Tongue (tissue), 2 donors: ENCODE data around the gene CASK. TPM values are rescaled to one million over a fixed set of nuclear protein-coding genes. Genes with fewer than 3 reads are reported as not detected.
"Not testable (repeated sequence)": the region's sequence is repeated elsewhere in the genome, so short reads cannot be mapped to it uniquely, and the experiment has no call there.

Experiments used
- DNase-seq: peaks from one replicate; pipeline ENCODE4 v3.0.0-alpha.2; 2015
- total RNA-seq: library from RNA; depleted of rRNA; stranded (reverse); fragments of >200 nt; gene quantifications from one replicate; pipeline ENCODE4 v1.2.3, GENCODE V29; 2014

CASK gene
- total RNA-seq, 1 donor from 2014 or later, result 92.8 TPM

DNA sequence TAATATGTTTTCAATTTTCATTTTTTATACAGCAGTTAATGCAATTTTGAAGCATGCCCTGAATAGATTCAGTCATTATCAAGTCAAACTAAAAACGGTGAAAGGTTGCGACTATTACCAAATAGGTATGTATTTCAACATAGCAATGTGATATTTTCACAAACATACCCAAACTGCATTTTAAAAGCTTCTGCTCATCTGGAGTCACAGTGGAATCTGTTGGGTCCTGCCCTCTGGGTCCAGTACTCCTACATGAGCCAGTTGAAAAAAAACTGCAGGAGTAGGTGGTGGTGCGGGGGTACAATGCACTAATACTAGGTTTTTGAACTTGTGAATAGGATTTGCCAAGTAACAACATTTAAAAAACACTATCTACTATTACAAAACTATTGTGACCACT is 233.6 kb downstream of the CASK start:
- DNase-seq, result no peak

DNA sequence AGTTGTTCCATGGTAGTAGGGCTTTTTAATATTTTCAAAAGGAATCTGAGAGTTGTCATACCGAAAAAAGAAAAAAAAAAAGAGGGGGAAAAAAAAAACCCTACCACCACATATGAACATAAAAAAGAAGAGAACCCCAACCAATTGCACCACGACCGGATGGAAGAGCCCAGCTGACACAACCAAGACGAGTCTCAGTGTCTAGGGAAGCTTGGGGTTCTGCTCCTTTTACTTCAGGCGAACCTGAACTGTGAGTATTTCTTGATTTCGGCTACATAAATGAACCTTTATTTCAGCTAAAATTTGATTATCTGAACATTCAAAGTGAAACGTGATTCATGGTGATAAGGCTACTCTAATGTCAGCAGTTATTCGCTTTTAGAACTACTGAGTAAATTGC is 234.5 kb downstream of the CASK start, which contains the start of gene GPR34:
TSS of gene GPR34 (plus strand) at position 139 of the 400 bp plus-strand sequence. CDS start 6,661 bp downstream, outside the sequence.
- DNase-seq, result no peak

DNA sequence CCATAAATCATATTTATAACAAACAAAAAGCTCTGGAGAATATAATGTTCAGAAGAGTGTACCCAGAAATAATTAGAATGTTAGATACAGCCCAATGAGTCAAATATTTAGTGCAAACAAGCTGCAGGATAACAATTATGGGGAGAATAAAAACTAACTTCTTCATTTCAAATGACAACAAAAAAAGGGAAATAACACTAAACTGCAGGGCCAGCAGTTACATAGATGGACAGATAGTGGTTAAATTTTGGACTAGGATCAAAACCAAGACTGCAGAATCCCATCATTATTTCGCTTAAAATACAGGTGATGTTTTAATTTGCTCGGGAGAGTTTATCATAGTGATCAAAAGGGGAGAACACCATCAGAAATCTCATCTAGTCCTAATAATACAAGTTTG is 235.2 kb downstream of the CASK start:
- no peak for DNase-seq

DNA sequence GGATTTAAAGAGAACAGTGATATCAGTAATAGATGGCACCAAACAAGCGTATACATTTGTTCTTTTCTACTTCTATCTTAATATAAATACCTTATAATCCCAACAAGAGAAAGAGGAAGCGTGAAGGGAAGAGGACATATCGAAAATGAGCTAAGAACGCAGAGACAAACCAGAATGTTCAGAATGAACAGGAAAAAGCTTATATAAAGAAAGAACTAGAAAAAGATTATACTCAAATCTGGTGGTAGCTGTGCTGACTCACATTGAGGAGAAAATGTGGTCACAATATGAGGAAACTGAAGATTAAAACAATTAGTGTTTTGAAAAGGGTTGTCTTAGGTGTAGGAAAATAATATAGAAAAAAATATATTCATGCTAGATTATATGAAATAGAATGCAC is 236.6 kb downstream of the CASK start:
- no peak for DNase-seq

DNA sequence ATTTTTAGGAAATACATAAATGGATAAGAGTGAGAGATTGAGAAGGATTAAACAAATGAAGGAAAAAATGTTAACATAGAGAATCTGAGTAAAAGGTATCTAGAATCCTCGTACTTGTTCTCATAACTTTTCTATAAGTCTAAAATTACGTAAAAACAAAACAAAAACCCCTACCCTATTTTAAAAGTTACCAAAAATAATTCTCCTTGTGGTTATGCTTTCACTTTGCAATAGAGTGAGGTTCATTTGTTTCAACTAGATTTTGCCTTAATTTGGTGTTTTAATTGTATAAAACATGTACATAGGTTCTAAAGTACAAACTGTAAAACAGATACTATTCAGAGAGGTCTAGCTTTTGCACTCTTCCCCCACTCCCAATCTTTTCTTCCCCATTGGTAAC is 238.4 kb downstream of the CASK start:
- DNase-seq, result no peak

DNA sequence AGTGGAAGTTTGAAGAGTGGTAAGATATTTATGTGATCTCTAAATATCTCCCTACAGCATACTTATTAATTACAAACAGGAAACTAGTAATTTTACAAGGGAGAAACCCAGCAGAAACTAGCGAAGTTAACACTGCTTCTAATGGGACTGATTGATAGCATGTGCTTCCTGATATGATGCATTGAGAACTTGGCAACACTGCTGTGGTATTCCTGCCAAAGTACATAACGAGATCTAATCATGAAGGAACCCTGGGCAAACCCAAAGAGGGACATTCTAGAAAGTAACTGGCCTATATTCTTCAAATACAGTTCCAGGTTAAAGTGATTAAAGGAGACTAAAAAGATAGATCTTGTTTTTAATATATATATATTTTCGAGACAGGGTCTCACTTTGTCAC is 239.2 kb downstream of the CASK start:
- no peak for DNase-seq

DNA sequence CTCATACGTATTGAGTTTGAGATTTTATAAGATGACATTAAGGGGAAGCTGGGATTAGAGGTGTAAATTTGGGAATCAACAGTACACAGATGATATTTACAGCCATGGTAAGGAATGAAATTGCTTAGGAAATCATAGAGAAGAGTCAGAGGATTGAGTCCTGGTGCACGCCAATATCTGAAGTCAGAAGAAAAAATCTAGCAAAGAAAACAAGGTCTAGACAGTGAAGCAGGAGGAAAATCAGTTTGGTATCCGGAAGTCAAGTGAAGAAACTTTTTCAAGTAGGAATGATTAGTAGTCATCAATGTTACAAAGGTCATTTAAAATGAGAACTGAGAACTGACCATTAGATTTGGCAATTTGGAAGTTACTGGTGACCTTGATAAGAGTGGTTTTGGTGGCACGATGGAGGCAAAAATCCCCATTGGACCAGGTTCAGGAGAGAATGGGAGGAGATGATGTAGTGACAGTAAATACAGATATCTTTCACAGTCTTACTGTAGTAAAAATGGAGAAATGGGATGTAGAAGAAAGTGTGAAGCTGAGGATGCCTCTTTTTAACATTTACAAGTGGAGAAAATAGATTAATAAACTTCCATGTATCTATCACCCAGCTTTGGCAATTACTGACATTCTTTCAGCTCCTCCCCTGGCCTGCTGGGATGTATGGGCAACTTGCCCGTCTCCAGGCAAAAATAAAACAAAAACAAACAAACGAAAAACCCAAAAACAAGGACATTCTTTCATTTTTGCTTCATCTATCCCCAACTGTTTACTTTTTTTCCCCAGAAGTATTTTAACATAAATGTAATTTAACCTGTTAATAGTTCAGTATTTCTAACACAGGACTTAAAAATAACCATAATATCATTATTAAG is 245.9 kb downstream of the CASK start:
- no peak for DNase-seq

DNA sequence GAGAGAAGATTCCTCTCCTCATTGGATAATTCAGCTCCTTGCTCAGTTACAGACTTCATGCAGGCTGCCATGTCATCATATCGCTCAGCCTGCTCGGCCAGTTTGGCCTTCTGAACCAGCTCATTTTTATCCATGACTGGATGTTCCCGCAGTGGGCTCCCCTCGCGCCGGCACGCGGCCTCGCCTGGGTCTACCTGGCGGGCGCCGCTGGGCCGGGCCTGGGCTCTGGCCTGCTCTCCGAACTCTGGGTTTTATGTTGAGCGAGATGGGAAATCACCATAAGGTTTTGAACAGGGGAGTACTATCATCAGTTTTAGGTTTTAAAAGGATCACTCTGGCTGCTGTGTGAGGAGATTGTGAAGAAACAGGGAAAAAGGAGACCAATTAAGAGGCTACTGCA is 247.0 kb downstream of the CASK start:
- not testable (repeated sequence) for DNase-seq

DNA sequence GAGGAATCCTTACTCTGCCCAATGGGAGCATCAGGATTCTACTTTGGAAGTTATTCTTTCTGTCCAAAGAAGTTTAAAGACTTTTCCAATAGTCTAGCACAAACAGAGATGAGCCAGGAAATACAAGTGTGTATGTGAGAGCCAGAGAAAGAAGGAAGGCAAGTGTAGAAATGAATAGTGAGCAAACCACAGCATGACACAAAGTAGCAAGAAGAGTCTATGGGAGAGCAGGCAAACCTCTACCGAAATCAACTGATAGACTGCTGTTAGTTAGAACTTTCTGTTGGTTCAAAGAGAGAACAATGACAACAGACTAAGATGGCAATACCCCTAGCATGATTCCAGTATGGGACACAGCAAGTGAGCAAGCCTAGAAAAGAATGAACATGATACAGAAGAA is 250.7 kb downstream of the CASK start:
- DNase-seq, result no peak

DNA sequence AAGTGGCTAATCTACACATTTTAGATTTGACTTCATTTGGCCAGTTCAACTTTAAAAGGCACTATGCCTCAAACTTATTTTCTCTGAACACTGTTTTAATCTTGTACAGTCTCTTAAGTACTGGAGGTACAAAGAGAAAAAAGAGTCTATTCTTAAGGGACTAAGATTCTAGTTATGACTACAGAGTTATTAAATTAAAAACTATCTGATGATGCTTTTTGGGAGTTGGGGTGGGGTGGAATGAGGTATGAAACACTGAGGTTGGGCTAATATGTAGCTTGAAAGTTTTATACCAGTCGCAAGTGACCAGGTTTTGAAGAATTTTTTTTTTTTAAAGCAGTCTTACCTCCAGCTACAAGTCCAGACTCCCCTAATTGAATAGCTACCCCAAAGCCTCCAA is 252.3 kb downstream of the CASK start:
- no peak for DNase-seq

DNA sequence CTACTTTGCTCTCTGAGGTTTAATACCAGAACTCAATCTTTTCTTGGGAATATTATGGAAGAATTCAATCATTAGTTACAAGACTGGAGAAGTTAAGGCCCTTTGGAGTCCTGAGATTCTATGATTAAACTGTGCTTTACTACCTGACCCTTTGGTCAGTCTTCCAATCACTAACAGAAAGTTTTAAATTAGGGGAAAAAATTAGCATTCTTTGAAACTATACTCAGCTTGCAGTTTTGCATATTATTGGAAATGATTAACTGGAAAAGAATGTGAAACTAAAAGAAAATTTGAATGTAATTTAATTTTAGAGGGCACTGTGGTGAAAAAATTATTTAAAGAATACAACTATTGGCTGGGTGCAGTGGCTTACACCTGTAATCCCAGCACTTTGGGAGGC is 253.2 kb downstream of the CASK start:
- DNase-seq, result no peak

DNA sequence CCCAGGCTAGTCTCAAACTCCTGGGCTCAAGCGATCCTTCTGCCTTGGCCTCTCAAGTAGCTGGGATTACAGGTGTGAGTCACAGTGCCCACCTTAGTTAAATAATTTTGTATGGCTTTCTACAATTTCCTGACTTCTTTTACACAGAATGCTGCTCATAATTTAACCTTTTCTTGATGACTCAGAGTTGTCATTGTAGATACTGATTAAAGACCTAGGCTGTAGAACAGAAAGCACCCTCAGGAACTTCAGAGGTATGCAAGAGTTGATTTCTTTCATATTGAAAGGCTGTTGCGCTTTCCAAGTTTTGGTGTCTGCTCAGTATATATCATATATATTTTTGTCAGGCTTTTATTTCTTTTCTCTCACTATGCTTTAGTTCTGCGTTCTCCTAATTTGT is 255.7 kb downstream of the CASK start:
- DNase-seq, result no peak

DNA sequence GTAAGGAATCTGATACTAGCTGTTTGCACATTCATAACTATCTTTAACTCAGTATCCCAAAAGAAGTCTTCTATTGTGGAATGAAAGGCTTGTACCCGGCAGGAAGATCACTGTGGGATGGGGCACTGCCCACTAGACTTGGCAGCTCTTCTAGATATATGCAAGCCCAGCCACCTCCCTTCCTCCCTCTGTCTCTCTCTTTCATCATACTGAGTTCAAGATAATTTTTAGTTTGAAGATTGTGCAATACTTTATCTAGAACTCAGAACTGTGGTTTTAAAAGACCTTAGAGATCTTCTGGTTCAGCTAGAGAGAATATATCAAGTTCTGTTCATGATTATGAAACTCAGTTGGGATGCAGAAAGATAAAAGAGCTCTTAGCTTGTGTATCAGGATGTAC is 257.1 kb downstream of the CASK start:
- no peak for DNase-seq

DNA sequence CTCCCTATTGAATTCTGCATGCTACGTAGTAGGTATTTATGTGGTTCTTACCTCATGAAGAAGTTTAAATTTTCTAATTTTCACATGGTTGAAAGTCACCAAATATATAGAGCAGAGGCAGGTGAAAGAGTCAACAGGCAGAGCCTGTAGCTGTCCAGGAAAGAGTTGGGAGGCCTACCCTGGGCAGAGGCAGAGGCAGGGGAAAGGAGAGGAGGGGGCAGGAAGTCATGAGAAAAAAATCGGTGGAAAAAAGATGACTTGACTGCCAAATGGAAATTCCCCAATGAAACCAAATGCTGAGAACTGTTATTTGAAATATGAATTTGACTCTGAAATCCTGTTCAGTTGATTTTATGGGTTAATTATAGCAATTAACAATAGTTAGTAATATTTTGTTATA is 257.7 kb downstream of the CASK start:
- DNase-seq, result peak; percentile 5

DNA sequence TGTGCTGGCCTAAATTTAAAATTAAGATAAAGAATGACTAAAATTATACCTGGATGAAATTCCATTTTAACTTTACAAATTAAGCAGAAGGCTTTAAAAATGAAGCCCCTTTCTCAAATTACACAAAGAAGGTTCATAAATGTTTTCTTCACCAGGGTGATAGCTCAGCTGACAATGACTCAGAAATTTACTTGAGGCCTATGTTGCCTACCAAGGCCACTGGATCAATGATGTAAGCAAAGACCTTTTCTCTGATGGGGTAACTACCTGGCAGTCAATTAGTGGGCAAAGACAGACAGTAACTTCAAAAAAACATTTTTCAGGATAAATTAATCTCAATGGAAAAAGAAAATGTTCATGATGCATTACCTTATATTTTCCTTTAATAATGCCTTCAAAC is 258.4 kb downstream of the CASK start:
- DNase-seq, result no peak

DNA sequence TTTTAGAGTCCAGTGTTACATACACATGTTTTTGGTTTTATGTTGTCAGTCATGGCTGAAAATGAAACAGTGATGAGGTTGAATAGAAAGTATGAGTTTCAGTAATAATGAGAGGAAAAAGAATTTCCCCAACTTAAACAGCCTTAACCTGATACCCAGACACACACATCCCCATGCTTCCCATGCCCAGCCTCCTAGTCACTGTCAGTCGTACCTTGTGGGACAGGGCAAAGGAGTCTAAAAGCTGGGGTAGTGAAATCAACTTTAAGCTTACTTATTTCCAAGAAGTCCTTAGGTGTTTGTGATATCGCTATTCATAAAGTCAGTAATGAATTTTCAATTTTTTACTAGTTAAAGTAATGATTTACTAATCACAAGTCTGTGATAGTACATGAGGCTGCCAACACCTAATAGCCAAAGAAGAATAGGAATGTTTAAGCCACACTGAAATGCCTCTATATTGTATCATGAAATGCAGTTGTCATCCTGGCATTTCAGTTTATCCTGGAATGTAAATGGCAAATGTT is 258.9 kb downstream of the CASK start:
- DNase-seq, result no peak

DNA sequence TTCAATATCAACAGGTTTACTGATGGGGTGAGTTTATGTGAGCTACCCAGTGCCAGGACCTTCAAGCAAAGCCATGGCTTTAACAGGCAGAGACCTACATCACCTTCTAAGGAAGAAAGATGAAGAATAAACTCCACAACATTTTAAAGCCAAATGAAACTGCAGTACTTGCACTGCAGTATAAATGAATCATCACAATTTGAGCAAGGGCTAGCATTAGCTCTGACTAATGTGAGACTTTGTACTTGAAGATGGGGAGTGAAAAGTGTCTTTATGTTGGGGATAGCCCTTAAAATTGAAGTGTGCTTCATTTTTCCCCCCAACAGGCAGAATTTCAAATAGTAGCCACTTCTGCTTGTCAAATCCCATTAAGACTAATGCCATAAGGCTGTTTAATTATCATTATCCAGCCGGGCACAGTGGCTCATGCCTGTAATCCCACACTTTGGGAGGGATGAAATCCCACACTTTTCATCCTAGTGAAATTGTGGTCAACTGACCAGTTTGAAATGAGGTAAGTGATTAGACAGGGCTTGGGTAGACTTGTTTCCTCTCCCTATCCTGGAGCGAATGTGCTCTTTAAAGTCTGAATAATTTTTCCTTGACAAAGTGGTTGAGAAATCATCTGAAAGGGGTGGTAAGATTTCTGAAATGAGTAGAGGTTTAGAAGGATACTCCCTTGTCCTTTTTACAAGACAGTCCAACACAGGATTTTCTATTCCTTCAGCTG is 261.8 kb downstream of the CASK start:
- DNase-seq, result no peak

DNA sequence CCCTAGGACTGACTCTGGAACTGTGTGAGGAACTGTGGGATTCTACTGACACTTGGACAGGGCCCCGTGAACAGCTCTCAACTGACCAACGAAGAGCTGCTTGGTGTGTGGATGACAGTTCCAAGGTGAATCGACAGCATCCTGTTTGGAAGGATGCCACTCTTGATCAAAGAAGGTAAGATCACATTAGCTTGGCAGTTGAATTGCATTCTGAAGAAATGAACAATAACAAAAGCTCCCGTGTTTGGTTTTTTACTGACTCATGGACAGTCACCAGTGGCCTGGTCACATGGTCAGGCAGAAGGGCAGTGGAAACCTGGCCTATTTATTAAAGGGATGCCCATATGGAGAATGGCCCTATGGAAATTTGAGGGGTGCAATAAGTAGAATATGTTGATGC is 267.7 kb downstream of the CASK start:
- DNase-seq, result no peak

DNA sequence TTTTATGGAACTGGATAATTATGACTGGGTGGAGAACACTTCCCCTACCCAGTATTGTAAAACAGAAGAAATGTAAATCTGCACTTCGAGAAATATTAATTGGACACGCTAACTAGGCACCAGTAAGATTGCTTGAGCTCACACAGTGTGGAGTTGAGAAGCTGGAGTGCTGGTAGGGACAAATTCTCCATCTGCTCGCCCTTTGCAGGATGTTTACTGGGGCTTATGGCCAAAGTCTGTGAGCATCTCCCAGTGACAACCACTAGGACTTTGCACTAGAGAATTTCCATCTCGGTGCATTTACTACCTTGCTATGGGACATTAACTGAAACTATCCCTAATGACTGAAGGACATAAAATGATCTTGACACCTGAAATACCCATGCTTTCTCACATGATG is 268.3 kb downstream of the CASK start:
- no peak for DNase-seq

DNA sequence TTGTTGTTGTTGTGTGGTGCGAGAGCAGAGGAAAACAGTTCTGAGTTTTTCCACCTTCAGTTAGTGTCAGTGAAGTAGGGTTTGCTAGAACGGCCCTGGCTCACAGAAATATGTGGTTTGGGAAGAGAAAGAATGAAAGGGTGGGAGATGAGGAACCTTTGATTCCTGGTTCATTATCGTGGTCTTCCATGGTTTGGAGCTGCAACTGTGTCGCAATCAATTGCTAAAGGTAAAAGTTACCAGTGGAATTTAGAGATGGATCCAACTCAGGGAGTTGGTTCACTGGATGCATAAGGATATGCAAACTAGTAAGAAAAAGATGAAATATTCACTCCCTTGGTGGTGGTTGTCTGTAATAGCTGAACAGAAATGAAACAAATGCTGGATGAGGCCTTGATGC is 270.2 kb downstream of the CASK start:
- no peak for DNase-seq

DNA sequence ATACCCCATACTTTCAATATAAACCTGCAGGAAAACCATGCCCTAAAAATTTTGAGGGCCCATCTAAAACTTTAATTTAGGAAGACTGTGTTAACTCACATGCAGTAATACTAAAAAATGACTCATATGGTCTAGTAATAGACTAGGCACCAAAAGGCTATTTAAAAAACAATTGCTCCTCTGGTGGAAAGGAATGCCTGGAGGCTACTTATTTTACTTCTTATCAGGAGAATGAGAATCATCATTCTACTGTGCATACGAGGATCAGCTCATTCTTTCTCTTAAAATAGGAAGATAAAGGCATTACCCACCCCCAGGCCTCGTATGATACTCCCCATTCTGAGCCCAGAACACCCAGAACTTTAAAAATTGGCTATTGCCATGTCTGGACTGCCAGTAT is 277.2 kb downstream of the CASK start:
- DNase-seq, result not testable (repeated sequence)

DNA sequence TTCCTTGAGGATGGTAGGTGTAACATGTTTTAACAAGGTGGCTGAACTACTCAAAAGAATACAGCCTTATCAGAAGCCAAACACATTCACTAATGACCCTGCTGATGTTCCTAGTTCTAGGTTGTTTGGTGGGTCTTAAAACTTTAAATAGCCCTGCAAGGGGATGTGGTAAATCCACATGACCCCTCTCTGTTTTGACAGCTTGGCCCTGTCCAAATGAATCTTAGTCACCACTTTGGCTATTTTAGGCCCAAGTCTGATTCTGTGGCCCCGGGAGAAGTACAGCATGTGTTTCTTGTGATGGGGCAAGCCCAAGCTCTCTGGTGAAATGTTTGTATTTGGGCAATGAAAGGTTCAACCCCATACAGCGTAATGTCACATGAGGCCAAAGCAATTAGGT is 289.1 kb downstream of the CASK start:
- no peak for DNase-seq

DNA sequence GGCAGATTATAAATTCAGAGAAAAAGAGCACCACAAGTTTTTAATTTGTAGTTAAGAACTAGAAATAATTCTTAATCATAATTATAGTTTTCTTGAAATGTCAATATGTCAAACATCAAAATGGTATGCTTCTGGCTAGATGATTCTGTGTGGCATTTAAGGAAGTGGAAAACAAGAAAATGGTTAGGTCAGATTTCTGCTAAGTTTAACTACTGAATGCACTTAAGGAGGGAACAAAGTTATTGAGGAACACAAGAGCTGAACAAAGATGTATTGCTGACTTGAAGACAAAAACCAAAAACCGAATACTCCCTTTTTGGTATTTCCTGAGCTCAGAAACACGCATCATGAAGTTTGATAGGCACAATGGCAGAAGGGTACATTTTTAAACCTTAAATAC is 293.3 kb downstream of the CASK start:
- DNase-seq, result no peak

DNA sequence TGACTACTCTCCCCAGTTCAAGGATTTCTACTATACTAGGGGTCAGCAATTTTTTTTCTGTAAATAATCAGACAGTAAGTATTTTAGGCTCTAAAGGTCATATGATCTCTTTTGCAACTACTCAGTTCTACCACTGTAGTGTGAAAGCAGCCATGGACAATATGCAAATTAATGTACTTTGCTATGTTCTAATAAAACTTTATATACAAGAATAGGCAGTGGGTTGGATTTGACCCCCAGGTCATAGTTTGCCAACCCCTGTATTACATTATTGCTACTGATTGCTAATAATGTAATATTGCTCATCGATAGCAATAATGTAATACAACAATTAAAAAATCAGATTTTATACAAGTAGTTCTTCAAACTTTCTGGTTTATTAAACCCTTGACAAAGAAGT is 293.8 kb downstream of the CASK start:
- no peak for DNase-seq
